NCI-H128 (cell line): ENCODE measurements around the gene CDC34.

Experiments used
- DNase-seq: peaks from one replicate; lab custom pipeline; 2025; ENCODE audit not compliant: unreplicated experiment; lab: John Stamatoyannopoulos, UW

Gene CDC34

GRCh38 chr19:519449-519865, 12.1 kb upstream of the CDC34 start:
- DNase-seq, result no peak

- no peak for DNase-seq
Measured at GRCh38 chr19:522726-523125, 8.8 kb upstream of the CDC34 start.

- DNase-seq, result no peak
Measured at GRCh38 chr19:524062-524674, 7.4 kb upstream of the CDC34 start.

- DNase-seq, result no peak
Measured at GRCh38 chr19:525029-525428, 6.5 kb upstream of the CDC34 start.

- no peak for DNase-seq
Measured at GRCh38 chr19:525857-526419, 5.6 kb upstream of the CDC34 start.

- no peak for DNase-seq
Measured at GRCh38 chr19:530134-531008, 1.2 kb upstream of the CDC34 start.

- DNase-seq, result peak; percentile 65
Measured at GRCh38 chr19:531009-531752, 379 bp upstream of the CDC34 start.

- DNase-seq, result no peak
Measured at GRCh38 chr19:532561-533363, 1.2 kb downstream of the CDC34 start.

- DNase-seq, result no peak
Measured at GRCh38 chr19:533364-534058, 2.0 kb downstream of the CDC34 start.

- DNase-seq, result no peak
Measured at GRCh38 chr19:534088-534487, 2.5 kb downstream of the CDC34 start.

GRCh38 chr19:535017-535835, 3.7 kb downstream of the CDC34 start:
- no peak for DNase-seq

GRCh38 chr19:536031-536880, 4.7 kb downstream of the CDC34 start:
- DNase-seq, result no peak

GRCh38 chr19:536881-537404, 5.4 kb downstream of the CDC34 start:
- DNase-seq, result no peak

GRCh38 chr19:538641-539428, 7.3 kb downstream of the CDC34 start:
- no peak for DNase-seq

GRCh38 chr19:539429-540030, 8.0 kb downstream of the CDC34 start:
- no peak for DNase-seq

GRCh38 chr19:540867-541637, 9.5 kb downstream of the CDC34 start:
- no peak for DNase-seq
